ENCODE results near the gene SFMBT1.

The SFMBT1 gene

GRCh38 chr3:52982839-52983238, 63.0 kb downstream of the SFMBT1 start:
- no peak overlapping the region for H3K4me3 ChIP-seq (ENCODE audit: insufficient read depth, low read length, poor library complexity, severe bottlenecking)
- H3K4me2 ChIP-seq (ENCODE audit: low read depth, low read length, poor library complexity, severe bottlenecking) = peak overlapping the region; percentile 50
- H3K36me3 ChIP-seq (ENCODE audit: low read length) = no peaks in the 10 kb centered on the region
- no peaks in the 10 kb centered on the region for H4K20me1 ChIP-seq (ENCODE audit: low read depth, low read length)
- peak overlapping the region; percentile 64 for H3K27ac ChIP-seq (ENCODE audit: low read depth, low read length)
- 0 out of 2 replicates have a peak, but pooled peaks cover 2% of the 10 kb centered on the region for H3F3A ChIP-seq (ENCODE audit: insufficient read depth)
- H2AFZ ChIP-seq (ENCODE audit: low read depth, low read length, severe bottlenecking) = no peak overlapping the region
- H3K79me2 ChIP-seq (ENCODE audit: insufficient read depth, low read length) = peaks cover 24% of the 10 kb centered on the region; the same call in 1 of the 2 replicates
- no peaks in the 10 kb centered on the region for H3K9me2 ChIP-seq (replicated peaks; ENCODE audit: insufficient read depth, low read length)
- TF ChIP-seq CTCF (IDR thresholded peaks at IDR 0.05; ENCODE audit: insufficient read depth, low read length, poor library complexity, severe bottlenecking) (no peak), EZH2phosphoT487 (conservative IDR thresholded peaks at IDR 0.05; ENCODE audit: low read length) (no peak)
- H3K9ac ChIP-seq (ENCODE audit: low read length) = no peak overlapping the region
- H3K9me3 ChIP-seq (ENCODE audit: insufficient read depth, low read length) = no peaks in the 10 kb centered on the region
- H3K27me3 ChIP-seq (ENCODE audit: low read length) = no peaks in the 10 kb centered on the region

- H3K4me2 ChIP-seq (ENCODE audit: low read depth, low read length, poor library complexity, severe bottlenecking) = no peak overlapping the region
- peaks cover 39% of the 10 kb centered on the region for H3K79me2 ChIP-seq (ENCODE audit: insufficient read depth, low read length)
- no peak overlapping the region for H3K27ac ChIP-seq (ENCODE audit: low read depth, low read length)
- H2AFZ ChIP-seq (ENCODE audit: low read depth, low read length, severe bottlenecking) = no peak overlapping the region
- no peaks in the 10 kb centered on the region for H3K9me2 ChIP-seq (replicated peaks; ENCODE audit: insufficient read depth, low read length)
- 0 out of 2 replicates have a peak, but pooled peaks cover 2% of the 10 kb centered on the region for H3F3A ChIP-seq (ENCODE audit: insufficient read depth)
- H3K27me3 ChIP-seq (ENCODE audit: low read length) = no peaks in the 10 kb centered on the region
- no peak overlapping the region for H3K4me3 ChIP-seq (ENCODE audit: insufficient read depth, low read length, poor library complexity, severe bottlenecking)
- TF ChIP-seq EZH2phosphoT487 (conservative IDR thresholded peaks at IDR 0.05; ENCODE audit: low read length) (no peak), CTCF (IDR thresholded peaks at IDR 0.05; ENCODE audit: insufficient read depth, low read length, poor library complexity, severe bottlenecking) (no peak)
- no peaks in the 10 kb centered on the region for H3K9me3 ChIP-seq (ENCODE audit: insufficient read depth, low read length)
- no peak overlapping the region for H3K9ac ChIP-seq (ENCODE audit: low read length)
- H3K36me3 ChIP-seq (ENCODE audit: low read length) = no peaks in the 10 kb centered on the region
- no peaks in the 10 kb centered on the region for H4K20me1 ChIP-seq (ENCODE audit: low read depth, low read length)
Observed at GRCh38 chr3:52979190-52979983, 66.5 kb downstream of the SFMBT1 start.

- no peaks in the 10 kb centered on the region for H3K27me3 ChIP-seq (ENCODE audit: low read length)
- H2AFZ ChIP-seq (ENCODE audit: low read depth, low read length, severe bottlenecking) = no peak overlapping the region
- H3F3A ChIP-seq (ENCODE audit: insufficient read depth) = no peaks in the 10 kb centered on the region
- no peaks in the 10 kb centered on the region for H4K20me1 ChIP-seq (ENCODE audit: low read depth, low read length)
- no peaks in the 10 kb centered on the region for H3K9me3 ChIP-seq (ENCODE audit: insufficient read depth, low read length)
- H3K36me3 ChIP-seq (ENCODE audit: low read length) = no peaks in the 10 kb centered on the region
- H3K4me2 ChIP-seq (ENCODE audit: low read depth, low read length, poor library complexity, severe bottlenecking) = no peak overlapping the region
- no peak overlapping the region for H3K27ac ChIP-seq (ENCODE audit: low read depth, low read length)
- H3K9me2 ChIP-seq (replicated peaks; ENCODE audit: insufficient read depth, low read length) = no peaks in the 10 kb centered on the region
- no peak overlapping the region for H3K4me3 ChIP-seq (ENCODE audit: insufficient read depth, low read length, poor library complexity, severe bottlenecking)
- no peak overlapping the region for H3K9ac ChIP-seq (ENCODE audit: low read length)
- H3K79me2 ChIP-seq (ENCODE audit: insufficient read depth, low read length) = peaks cover 45% of the 10 kb centered on the region
- TF ChIP-seq EZH2phosphoT487 (conservative IDR thresholded peaks at IDR 0.05; ENCODE audit: low read length) (no peak), CTCF (IDR thresholded peaks at IDR 0.05; ENCODE audit: insufficient read depth, low read length, poor library complexity, severe bottlenecking) (no peak)
Observed at GRCh38 chr3:52978109-52978754, 67.6 kb downstream of the SFMBT1 start.

All from SU-DHL-6 (cell line).